NOMO-1 (cell line): ENCODE measurements around the gene ADCY2.

Experiments used
- DNase-seq, 2 experiments: peaks; one replicate each; lab custom pipeline; 2025; ENCODE audit not compliant: unreplicated experiment in 2 of 2; lab: John Stamatoyannopoulos, UW

The ADCY2 gene

DNA sequence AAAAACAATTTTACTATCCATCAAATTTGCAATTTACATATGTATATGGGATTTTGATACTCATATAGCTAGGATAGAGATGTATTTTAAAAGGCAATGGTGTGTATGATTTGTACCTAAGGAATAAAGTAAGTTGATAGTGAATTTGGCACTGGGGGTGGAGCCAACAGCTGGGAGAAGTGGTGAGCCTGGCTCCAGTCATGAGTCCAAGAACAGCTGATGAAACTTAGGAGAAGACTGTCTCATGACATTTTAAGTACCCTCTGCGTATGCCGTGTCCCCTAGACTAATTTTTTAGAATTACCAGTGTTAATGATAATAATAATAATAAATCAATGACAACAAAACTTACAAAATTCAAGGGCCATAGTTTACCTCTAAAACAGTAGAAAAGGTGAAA, 181.4 kb downstream of the ADCY2 start:
- DNase-seq, result no peak

GRCh38 chr5:7578071-7578470, 182.1 kb downstream of the ADCY2 start:
- no peak for DNase-seq

GRCh38 chr5:7584749-7585148, 188.8 kb downstream of the ADCY2 start:
- DNase-seq, result no peak

DNA sequence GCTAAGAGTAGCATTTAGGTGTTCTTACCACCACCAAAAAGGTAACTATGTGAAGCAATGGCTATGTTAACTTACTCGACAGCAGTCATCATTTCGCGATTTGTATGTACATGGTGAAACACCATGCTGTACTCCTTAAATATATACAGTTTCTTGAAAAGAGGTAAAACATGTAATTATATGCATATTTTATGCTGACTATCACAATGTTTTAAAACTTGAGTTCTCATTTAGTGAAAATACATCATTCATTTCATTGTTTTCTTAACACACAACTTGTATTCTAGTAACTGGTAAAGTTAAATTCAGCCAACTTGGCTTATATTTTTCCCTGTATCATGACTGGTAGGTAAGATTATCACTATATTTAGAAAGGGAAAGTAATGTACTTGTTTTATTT, 189.9 kb downstream of the ADCY2 start:
- DNase-seq, result no peak

DNA sequence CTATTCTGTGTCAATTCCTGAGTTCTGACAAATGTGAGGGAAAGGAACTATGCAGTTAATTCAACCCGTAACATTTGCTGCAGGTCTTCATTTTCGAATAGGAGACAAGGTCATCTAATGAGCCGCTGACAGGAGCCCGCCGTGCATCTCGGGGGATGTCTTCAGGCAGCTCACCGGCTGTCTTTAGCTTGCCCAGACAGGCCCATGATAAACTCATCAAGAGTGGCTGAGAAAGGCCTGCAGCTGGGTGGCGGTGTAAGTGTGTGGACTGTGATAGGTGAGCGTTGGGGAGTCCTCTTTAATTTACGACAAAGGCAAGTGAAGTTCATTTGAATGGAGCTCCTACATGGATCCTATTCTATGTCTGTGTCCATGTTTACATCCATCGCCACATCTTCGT, 190.5 kb downstream of the ADCY2 start:
- DNase-seq, result no peak

- no peak for DNase-seq
Measured at GRCh38 chr5:7589800-7590199, 193.9 kb downstream of the ADCY2 start.

- DNase-seq, result peak; percentile 9 to 15
Measured at GRCh38 chr5:7592910-7593309, 197.0 kb downstream of the ADCY2 start.

DNA sequence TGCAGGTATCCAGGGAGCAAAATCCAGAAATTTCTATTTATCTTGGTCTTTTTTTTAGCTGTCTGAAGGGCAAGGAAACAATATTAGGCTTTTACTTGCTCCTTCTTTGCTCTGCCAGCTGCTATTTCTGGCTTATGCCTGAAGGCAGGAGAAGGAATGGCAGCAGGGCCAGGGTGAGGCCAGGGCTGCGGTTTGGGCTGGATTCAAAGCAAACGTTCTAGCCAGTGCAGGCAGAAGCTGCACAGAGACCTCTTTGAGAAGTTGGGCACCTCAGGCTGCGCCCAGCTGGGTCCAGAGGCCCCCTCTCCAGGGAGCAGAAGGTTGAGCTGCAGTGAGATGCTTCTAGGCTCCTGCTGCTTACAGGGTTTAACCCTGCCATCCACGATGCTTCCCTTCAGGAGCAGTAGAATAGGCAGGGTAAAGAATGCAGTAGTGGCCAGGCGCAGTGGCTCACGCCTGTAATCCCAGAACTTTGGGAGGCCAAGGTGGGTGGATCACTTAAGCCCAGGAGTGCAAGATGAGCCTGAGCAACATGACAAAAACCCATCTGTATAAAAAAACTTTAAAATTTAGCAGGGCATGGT, 201.2 kb downstream of the ADCY2 start:
- DNase-seq, result no peak

DNA sequence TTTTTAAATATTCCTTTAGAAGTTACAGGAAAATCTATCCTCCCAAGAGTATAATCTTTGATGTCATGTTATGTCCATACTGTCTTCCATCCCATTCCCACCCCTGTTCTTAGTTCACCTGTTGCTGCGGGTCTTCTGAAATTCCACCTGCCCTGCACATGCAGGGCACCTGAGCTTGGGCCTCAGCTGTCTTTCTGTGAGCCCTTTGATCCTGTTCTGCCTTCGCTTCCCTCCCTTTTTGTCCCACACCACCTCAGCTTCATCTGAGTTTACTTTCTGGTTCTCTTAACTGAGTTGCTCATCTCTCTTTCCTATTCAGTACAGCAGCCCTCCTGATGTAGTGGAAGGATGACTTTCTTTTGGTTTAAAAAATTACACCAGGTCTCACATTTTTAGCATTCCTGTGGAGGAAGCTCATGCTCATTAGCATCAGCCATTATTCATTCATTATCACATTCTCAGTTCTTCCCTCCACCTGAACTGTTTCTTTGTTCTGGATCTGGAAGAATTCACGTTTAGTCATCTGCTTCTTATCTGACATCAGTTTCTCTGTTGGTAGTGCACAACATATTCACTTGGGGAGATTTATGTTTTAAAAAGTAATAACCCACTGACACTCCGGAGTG, 211.0 kb downstream of the ADCY2 start:
- no peak for DNase-seq

DNA sequence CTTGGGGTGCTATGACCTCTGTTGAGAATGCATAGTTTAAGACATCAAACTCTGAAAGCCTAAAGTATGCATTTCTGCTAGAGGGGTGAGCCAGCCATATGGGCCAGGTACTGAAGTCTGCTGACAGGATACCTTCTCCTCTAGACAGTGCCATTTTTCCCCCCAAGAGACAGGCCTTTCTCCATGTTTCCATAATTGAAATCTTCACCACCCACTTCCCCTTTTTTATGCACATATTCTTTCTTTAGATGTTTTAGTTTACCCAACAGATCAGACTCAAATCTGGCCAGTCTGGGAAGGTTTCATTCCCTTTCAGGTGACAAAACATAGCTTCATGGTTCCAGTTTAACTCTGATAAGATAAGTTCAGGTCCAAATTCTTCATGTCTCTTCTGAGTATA, 212.8 kb downstream of the ADCY2 start:
- peak in 1 of 2 experiments; percentile 18 for DNase-seq

DNA sequence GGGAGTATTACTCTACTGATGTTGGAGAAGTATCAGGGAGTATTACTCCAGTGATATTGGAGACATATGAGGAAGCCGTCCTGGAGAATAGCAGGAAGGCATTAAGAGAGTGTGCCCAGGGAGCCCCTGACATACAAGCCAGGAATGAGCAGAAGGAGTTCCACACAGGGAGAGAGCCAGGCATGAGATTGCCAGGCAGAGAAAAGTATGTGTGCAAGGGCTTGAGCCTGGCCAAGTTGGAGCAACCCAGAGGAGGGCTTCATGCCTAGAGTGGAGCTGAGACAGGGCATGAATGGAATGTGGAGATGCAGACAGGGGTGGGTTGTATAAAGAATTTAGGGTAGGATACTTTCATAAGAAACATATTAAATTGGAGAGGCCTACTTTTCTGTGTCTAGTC, 213.8 kb downstream of the ADCY2 start:
- no peak for DNase-seq

DNA sequence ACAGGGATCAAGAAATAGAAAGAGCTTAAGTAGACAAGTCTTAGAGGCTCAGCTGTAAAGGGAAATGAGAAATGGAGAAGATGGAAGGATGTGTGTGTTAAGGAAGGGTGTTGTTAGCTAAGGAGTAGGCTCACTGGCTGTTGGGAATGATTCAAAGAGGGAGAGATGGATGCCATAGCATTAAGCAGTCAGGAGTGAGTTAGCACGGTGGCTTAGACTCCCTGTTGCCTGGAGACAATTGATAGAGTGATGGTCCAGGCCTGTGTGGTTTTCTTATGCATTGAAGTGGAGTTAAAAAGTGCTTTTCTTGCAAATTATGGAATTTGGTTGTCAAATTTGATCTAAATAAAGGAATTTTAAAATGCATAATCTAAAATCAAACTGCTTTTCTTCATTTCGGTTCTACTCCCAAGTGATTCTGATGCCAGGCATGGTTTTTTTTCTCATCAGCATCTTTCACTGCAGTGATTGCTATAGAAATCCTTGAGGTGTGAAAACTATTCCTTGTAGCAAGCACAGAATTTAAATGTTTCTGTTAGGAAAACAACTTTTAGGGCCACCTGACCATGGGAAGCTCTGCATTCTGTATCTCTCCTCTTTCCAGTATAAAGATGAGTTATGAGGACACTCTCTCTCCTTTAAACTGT, 214.7 kb downstream of the ADCY2 start:
- no peak for DNase-seq

GRCh38 chr5:7611518-7611917, 215.6 kb downstream of the ADCY2 start:
- no peak for DNase-seq

DNA sequence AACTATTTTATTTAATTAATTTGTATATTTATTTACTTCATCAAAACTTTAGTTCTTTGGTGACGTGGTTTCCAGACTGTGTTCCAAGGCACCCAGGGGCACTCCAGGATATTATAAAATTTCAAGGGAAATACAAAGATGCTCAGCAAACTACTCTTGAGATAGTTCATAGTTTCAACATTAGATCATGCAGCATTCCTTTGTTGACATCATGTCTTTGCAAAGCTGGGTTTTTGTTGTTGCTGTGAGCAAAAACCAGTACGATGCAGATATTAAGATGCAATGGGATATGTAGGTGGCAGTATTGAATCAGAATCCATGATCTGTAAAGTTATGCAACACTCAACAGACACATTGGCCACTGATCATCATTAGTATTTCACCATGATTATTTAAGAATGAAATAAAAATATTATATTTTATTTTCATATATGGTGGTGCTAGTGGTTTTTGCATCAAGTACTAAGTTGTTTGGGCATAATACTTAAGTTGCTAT, 219.7 kb downstream of the ADCY2 start:
- no peak for DNase-seq

DNA sequence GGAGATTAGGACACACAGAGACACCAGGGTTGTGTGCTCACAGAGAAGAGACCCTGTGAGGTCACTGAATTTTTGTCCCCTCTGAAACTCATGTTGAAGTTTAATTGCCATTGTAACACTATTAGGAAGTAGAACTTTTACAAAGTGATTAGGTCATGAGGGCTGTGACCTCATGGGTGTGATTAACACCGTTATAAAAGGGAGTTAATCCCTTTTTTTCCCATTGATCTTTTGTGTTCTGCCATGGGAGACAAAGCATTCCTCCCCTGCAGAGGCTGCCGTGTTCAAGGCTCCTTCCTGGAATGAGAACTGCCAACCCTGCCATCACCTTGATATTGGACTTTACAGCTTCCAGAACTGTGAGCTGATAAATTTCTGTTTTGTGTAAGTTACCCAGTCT, 221.0 kb downstream of the ADCY2 start:
- DNase-seq, result no peak

- DNase-seq, result no peak
Measured at GRCh38 chr5:7622498-7622897, 226.6 kb downstream of the ADCY2 start.

DNA sequence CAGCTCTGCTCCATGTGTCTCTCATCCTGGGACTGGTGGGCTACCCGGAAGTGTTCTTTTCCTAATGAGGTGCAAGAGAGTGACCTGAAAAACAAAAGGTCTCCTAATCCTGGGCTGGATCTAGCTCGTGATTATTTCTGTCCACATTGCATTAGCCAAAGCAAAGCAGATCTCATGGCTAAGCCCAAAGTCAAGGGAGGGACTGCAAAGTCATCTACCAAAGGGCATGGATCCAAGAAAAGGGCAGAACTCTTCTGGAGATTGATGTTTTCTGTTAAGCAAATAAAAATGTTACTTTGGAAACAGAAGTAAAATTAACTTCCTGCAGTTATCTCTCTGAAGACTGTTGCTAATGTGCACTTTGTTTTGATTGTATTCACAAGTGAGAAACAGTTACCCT, 229.8 kb downstream of the ADCY2 start:
- no peak for DNase-seq

GRCh38 chr5:7628248-7628647, 232.3 kb downstream of the ADCY2 start:
- DNase-seq, result no peak

- no peak for DNase-seq
Measured at GRCh38 chr5:7628820-7629219, 232.9 kb downstream of the ADCY2 start.

DNA sequence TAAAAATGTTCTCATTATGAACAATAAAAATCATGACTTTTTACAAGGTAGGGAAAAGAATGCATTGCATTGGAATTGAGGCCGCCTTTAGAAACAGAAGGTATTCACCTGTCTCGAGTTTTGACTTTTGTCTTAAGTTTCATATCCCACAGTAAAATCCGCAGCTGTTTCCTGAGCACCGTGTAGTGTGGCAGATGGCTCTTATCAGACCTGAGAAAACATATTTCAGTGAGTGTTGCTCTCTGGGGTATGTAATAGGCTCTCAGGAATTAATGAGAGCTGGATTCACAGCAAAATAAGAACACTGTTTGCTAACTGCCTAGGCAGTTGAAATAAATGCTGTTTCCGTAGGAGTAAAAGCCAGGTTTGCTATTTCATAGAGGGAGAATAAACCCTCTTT, 233.6 kb downstream of the ADCY2 start:
- no peak for DNase-seq

DNA sequence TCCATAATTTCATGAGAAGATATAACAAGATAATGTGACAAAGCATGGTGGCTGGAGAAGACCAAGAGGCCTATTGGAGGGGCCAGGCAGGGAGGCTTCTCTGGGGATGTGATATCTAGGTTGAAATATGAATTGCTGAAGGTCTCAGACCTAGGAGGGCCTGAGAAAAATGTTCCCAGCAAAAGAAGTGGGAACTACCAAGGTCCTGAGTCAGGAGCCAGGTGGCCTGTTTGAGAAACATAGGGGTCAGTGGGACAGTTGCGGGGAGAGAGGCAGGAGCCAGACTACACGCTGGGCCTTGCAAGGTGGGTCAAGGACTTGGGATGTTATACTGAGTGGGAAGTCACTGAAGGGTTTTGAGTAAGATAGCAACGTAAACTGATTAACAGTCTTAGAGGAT, 238.9 kb downstream of the ADCY2 start:
- DNase-seq, result no peak

GRCh38 chr5:7638456-7638855, 242.5 kb downstream of the ADCY2 start:
- no peak for DNase-seq
